Measurements from ENCODE around the gene B3GAT3.

Gene B3GAT3

GRCh38 chr11:62648967-62649364 is 27.2 kb upstream of the B3GAT3 start:
- TF ChIP-seq YY1 (IDR thresholded peaks at IDR 0.05; ENCODE audit: low read depth): no peak
- no peak for TF ChIP-seq NFIC (IDR thresholded peaks at IDR 0.05)
- TF ChIP-seq MAX (IDR thresholded peaks at IDR 0.05): no peak
- no peak for TF ChIP-seq TEAD4 (IDR thresholded peaks at IDR 0.05)
- TF ChIP-seq TAF1 (IDR thresholded peaks at IDR 0.05; ENCODE audit: low read depth): no peak
- TF ChIP-seq CEBPB (IDR thresholded peaks at IDR 0.05): no peak
- TF ChIP-seq USF1 (IDR thresholded peaks at IDR 0.05): no peak
- no peak for TF ChIP-seq EGR1 (IDR thresholded peaks at IDR 0.05)
- no peak for TF ChIP-seq TCF12 (IDR thresholded peaks at IDR 0.05; ENCODE audit: low read depth)
- TF ChIP-seq RAD21 (IDR thresholded peaks at IDR 0.05; ENCODE audit: low read depth): no peak
- TF ChIP-seq REST (IDR thresholded peaks at IDR 0.05; ENCODE audit: low read depth): no peak
- no peak for TF ChIP-seq CREB1 (IDR thresholded peaks at IDR 0.05; ENCODE audit: low read depth)
- TF ChIP-seq ZBTB7A (IDR thresholded peaks at IDR 0.05; ENCODE audit: low read depth): no peak
- TF ChIP-seq FOXM1 (IDR thresholded peaks at IDR 0.05; ENCODE audit: borderline replicate concordance, low read depth): no peak

- no peak for TF ChIP-seq TEAD4 (IDR thresholded peaks at IDR 0.05)
- TF ChIP-seq YY1 (IDR thresholded peaks at IDR 0.05; ENCODE audit: low read depth): no peak
- no peak for TF ChIP-seq TCF12 (IDR thresholded peaks at IDR 0.05; ENCODE audit: low read depth)
- TF ChIP-seq CEBPB (IDR thresholded peaks at IDR 0.05): no peak
- no peak for TF ChIP-seq FOXM1 (IDR thresholded peaks at IDR 0.05; ENCODE audit: borderline replicate concordance, low read depth)
- no peak for TF ChIP-seq ZBTB7A (IDR thresholded peaks at IDR 0.05; ENCODE audit: low read depth)
- TF ChIP-seq TAF1 (IDR thresholded peaks at IDR 0.05; ENCODE audit: low read depth): no peak
- no peak for TF ChIP-seq EP300 (IDR thresholded peaks at IDR 0.05; ENCODE audit: borderline replicate concordance)
- no peak for TF ChIP-seq REST (IDR thresholded peaks at IDR 0.05; ENCODE audit: low read depth)
Observed at GRCh38 chr11:62648185-62648966, 26.6 kb upstream of the B3GAT3 start.

- TF ChIP-seq REST (IDR thresholded peaks at IDR 0.05; ENCODE audit: low read depth) (no peak), EGR1 (IDR thresholded peaks at IDR 0.05) (no peak), ZBTB7A (IDR thresholded peaks at IDR 0.05; ENCODE audit: low read depth) (no peak), TAF1 (IDR thresholded peaks at IDR 0.05; ENCODE audit: low read depth) (no peak), MAX (IDR thresholded peaks at IDR 0.05) (no peak), TCF12 (IDR thresholded peaks at IDR 0.05; ENCODE audit: low read depth) (no peak)
Observed at GRCh38 chr11:62647609-62648005, 25.8 kb upstream of the B3GAT3 start.

GRCh38 chr11:62646825-62647608 is 25.2 kb upstream of the B3GAT3 start:
- TF ChIP-seq EP300 (IDR thresholded peaks at IDR 0.05; ENCODE audit: borderline replicate concordance) (no peak), MAX (IDR thresholded peaks at IDR 0.05) (0 out of 2 replicates have a peak, but pooled peaks have one; percentile 6)
